Effector memory CD8-positive, alpha-beta T cell (primary cell): ENCODE measurements around the gene HOXB5.

ENCODE experiments used
- ATAC-seq: fragments of 150-1000 bp; cut with Tn5 transposase; replicated peaks from 2 replicates; pipeline ENCODE4 v1.10.0; 2021; ENCODE audit warnings: mild to moderate bottlenecking, moderate library complexity
- DNase-seq, 3 experiments: peaks; one replicate each; pipeline ENCODE4 v3.0.0; 2021
- H3K27ac Mint-ChIP-seq, 2 donors: one replicate each; pipeline ENCODE4 v1.8.0; 2022; ENCODE audit warnings: mild to moderate bottlenecking in 2 of 2, mixed read lengths in 2 of 2, moderate library complexity in 2 of 2
- H3K27me3 Mint-ChIP-seq, 2 donors: one replicate each; pipeline ENCODE4 v1.8.0; 2022; ENCODE audit warnings: mixed read lengths in 2 of 2
- H3K36me3 Mint-ChIP-seq: one replicate; pipeline ENCODE4 v1.8.0; 2022; ENCODE audit warnings: mild to moderate bottlenecking, moderate library complexity, mixed read lengths; ENCODE audit not compliant: insufficient read depth
- H3K4me1 Mint-ChIP-seq, 2 donors: one replicate each; pipeline ENCODE4 v1.8.0; 2022; ENCODE audit warnings: low read depth in 2 of 2, mixed read lengths in 2 of 2
- H3K4me3 Mint-ChIP-seq, 2 donors: one replicate each; pipeline ENCODE4 v1.8.0; 2022; ENCODE audit warnings: mild to moderate bottlenecking in 2 of 2, mixed read lengths in 2 of 2, moderate library complexity in 2 of 2
- H3K9me3 Mint-ChIP-seq, 2 donors: one replicate each; pipeline ENCODE4 v1.8.0; 2022; ENCODE audit warnings: mixed read lengths in 2 of 2

HOXB5 gene

DNA sequence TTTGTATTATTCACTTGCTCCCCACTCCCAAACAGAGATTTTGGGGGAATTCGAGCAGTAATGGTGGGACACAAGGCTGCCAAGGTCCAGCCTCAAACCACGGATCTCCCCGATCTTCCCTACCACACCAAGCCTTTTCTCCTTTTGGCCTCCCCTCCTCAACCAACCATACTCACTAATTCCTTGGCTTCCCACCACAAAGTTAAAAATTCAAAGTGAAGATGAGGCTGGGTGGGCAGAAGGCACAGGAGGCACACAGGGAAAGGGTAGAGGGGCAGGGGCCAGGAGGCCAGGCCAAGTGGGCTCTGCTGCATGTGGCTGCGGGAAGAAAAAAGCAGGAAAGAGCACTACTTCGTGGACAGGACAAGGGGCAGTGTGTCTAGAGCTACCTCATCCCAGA, 30.6 kb downstream of the HOXB5 start:
- H3K27ac Mint-ChIP-seq: no peak overlapping the region
- no peak for ATAC-seq
- no peak for DNase-seq
- peaks cover 4 to 9% of the 10 kb centered on the region in 2 donors for H3K4me1 Mint-ChIP-seq
- no peaks in the 10 kb centered on the region for H3K9me3 Mint-ChIP-seq
- no peaks in the 10 kb centered on the region for H3K36me3 Mint-ChIP-seq
- H3K4me3 Mint-ChIP-seq: no peak overlapping the region
- H3K27me3 Mint-ChIP-seq: no peaks in the 10 kb centered on the region

DNA sequence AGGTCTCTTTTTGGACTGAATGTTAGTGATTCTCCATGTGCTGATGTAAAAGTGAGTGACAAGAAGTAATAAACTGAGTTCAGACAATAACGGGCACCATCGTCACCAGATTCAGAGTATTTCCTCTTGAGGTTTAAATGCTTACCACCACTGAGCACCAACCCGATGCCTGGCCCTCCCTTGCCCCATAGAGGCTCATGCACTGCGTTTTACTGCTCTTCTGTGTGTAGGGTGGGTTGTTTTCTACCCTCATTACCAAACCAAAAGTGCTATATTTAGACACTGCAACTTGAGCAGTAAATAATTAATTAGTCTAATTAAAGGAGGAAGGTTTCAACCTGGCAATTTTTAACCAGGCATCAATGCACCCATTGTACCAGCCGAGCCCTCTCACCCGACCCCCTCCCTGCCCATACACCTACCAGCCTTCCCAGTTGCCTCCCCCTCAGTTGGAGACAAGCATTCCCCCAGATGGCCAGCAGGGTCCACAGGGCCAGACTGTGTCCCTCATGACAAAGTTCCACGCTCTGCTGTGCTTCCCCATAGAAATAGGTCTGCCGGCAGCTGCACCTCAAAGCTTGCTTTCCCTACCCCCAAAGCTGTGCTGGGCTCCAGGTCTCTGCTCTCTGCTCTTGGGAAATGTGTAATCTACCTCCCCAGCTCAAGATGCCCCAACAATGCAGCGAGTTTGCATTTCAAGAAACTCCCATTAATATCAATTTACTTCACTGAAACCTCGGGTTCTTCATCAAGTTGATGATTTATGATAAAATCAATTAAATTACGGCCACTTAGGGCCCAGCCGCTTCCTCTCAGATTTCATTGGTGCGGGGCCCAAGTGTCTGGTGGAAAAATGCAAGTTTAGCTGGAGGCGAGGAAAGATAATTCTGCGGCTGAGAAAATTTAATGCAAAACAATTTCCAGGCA, 31.4 kb downstream of the HOXB5 start:
- H3K27me3 Mint-ChIP-seq: no peaks in the 10 kb centered on the region
- no peaks in the 10 kb centered on the region for H3K36me3 Mint-ChIP-seq
- DNase-seq: no peak
- no peak overlapping the region for H3K27ac Mint-ChIP-seq
- ATAC-seq: peak; percentile 76
- H3K4me3 Mint-ChIP-seq: no peak overlapping the region
- H3K9me3 Mint-ChIP-seq: no peaks in the 10 kb centered on the region
- peaks cover 4 to 9% of the 10 kb centered on the region in 2 donors for H3K4me1 Mint-ChIP-seq

DNA sequence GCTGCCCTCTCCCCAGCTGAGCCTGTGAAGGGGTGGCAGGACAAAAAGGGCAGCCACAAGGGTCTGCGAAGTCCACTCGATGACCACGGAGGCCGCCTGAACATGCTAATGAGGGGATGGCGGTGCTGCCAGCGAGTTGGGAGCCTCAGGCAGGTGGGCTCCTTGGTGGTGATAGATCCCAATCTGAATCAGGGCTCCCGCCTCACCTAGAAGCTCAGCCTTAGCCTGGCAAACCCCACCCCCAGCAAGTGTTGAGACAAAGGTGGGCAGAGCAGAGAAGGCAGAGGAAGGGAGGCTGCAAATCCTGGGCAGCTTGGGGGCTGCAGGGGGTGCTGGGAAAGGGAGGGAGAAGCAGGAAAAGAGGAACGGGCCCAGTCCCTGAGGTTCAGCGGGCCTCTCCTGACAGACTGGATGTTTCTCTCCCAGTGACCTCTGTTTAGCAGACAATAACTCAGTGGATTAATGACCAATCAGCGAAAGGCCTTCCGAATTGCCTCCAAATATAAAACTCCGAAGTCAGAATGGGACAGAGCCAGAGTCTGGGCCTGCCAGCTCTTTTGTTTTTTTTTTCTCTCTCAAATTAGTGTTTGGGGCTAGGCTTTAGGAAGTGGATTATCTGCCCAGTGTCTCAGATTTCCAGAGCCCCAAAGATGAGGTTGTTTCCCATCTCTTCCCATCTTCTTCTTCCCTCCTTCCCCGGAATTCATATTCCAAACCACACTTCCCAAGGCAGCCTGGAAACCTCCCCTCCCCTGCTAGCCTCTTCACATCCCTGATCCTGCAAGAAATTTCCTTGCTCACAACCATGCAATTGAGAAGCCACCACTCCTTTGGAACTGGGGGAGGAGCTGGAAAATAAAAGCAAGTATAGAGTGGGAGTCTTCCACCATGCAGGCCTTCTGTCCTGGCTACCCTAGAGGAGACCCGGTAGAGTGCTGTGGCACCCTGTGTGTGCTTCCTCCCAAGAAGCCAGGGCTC, 33.5 kb downstream of the HOXB5 start:
- H3K4me3 Mint-ChIP-seq: no peak overlapping the region
- ATAC-seq (no peak), DNase-seq (no peak)
- H3K27ac Mint-ChIP-seq: no peak overlapping the region
- H3K4me1 Mint-ChIP-seq: peaks cover 4 to 9% of the 10 kb centered on the region in 2 donors
- H3K27me3 Mint-ChIP-seq: no peaks in the 10 kb centered on the region
- no peaks in the 10 kb centered on the region for H3K9me3 Mint-ChIP-seq
- H3K36me3 Mint-ChIP-seq: no peaks in the 10 kb centered on the region

DNA sequence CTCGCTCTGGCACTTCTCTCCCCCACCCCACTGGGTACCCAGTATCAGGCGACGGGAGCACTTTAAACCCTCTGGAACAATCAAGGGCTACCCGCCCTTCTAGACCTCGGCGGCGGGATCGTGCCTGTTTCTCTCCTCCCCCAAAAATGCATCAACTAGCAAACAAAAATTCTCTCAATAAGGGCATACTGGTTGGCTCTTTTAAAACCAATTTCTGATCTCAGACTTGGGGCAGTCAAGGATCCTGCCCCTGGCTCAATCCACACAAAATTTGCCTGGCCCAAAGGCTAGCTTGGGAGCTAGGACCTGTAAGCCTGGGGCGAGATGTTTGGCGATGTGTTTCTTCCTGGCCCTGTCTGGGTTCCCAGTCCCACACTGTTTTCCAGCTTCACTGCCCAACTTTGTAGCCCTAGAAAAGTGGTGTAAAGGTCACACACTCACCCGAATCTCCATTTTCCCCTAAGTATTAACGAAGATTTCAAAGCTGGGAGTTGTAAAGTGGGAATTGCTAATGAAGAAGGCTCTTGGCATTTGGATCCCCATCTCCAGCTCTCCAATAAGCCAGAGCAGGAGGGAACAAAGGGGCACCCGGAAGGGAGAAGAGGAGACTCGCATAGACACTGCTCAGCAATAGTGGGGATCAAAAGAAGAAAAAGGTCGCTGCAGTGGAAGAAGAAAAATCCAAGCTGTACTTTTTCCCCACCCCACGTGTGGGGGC, 34.3 kb downstream of the HOXB5 start:
- H3K9me3 Mint-ChIP-seq: no peaks in the 10 kb centered on the region
- no peak overlapping the region for H3K27ac Mint-ChIP-seq
- peaks cover under 1% of the 10 kb centered on the region for H3K36me3 Mint-ChIP-seq
- H3K27me3 Mint-ChIP-seq: no peaks in the 10 kb centered on the region
- no peak overlapping the region for H3K4me3 Mint-ChIP-seq
- DNase-seq (no peak), ATAC-seq (no peak)
- peaks cover 4 to 9% of the 10 kb centered on the region in 2 donors for H3K4me1 Mint-ChIP-seq

DNA sequence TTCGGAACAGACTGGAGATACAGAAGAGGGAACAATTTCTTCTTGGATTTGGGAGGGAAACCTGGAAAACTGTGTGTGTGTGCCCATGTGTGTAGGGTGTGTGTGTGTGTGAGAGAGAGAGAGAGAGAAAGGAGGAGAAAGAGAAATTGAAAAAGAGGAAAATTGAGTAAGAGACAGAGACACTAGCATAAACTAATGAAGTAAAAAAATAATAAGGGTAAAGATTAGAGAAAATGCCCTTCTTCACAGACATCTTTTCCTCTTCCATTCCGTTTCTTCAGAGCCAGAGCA, 34.8 kb downstream of the HOXB5 start:
- Mint-ChIP-seq H3K27ac (no peak overlapping the region), H3K9me3 (no peaks in the 10 kb centered on the region), H3K36me3 (peaks cover 3% of the 10 kb centered on the region), H3K4me3 (no peak overlapping the region), H3K27me3 (no peaks in the 10 kb centered on the region), H3K4me1 (peaks cover 4 to 9% of the 10 kb centered on the region in 2 donors)
- DNase-seq: no peak
- ATAC-seq: no peak

DNA sequence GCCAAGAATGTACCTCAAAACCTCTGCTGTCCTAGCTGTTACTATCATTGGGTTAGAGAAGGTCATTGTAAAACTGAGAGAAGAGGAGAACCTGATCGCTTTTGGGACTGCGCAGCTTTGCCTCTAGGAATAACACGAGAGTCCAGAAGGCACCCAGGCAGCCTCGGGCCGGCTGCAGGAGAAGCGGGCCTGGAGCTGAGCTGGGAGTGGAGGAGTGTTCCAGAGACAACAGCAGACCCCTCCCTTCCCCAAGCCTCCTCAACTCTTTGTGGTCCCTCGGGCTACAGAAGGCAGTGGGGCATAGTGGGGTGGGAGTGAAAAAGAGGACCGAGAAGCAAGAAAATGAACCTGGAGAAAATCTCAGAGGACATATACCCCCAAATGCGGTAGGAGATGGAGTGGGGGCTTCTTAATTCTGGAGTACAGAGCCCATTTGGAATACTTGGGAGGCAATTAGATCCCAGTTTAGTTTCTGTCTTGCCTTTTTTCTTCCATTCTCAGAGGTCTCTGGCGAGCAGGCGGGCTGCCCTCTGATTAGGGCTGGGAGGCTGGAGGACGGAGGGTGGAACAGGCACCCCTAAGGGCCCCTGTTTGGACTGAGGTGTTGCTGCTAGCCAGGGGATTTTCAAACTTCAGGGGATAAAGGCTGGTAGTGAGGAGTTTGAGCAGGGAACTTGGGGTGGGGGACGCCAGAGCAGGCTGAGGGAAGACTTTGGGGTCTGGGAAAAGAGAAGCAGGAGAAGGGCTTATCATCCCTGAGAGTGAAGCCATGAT, 35.3 kb downstream of the HOXB5 start:
- Mint-ChIP-seq H3K36me3 (peaks cover 3% of the 10 kb centered on the region), H3K9me3 (no peaks in the 10 kb centered on the region), H3K4me1 (peaks cover 4 to 9% of the 10 kb centered on the region in 2 donors), H3K27me3 (no peaks in the 10 kb centered on the region), H3K27ac (no peak overlapping the region), H3K4me3 (no peak overlapping the region)
- no peak for ATAC-seq
- no peak for DNase-seq

DNA sequence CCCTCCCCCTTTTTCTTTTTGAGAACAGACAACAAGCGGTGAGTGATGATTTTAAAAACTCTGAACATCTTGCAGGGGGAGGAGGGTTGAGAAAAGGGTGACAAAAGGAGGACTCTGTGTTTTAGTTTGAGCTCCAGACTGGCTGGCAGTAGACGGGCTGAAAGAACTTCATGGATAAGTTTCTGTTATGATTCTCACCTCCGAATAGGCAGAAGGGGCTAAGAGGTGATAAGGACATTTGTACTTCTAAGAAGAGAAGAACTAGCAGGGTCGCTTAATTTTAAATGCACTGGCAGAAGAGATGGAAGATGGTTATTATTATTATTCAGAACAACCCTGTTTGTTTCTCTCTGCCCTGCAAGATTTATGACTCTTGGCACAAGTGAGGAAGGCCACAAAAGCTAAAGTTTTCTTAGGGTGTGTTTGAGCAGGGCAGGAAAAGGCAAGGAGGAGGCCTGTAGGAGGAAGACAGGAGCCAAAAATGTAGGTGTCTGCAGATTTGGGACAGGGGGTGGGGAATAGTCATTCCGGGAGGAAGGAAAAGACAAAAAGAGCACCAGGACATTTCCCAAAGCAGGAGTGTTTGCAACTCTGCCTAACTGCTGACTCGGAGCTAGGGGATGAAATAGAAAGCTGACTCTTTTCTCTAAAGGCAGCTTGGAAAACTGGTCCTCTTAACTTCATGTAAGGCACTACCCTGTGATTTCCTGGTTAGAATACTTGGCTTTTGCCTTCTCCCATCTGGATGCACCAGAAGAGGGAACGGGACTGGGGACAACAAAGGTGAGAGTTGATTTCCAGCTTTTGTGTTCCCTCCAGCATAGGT, 36.8 kb downstream of the HOXB5 start:
- no peak overlapping the region for H3K4me3 Mint-ChIP-seq
- no peaks in the 10 kb centered on the region for H3K9me3 Mint-ChIP-seq
- H3K27me3 Mint-ChIP-seq: no peaks in the 10 kb centered on the region
- H3K27ac Mint-ChIP-seq: no peak overlapping the region
- peaks cover 2 to 6% of the 10 kb centered on the region in 2 donors for H3K4me1 Mint-ChIP-seq
- ATAC-seq (no peak), DNase-seq (no peak)
- H3K36me3 Mint-ChIP-seq: peaks cover 3% of the 10 kb centered on the region

DNA sequence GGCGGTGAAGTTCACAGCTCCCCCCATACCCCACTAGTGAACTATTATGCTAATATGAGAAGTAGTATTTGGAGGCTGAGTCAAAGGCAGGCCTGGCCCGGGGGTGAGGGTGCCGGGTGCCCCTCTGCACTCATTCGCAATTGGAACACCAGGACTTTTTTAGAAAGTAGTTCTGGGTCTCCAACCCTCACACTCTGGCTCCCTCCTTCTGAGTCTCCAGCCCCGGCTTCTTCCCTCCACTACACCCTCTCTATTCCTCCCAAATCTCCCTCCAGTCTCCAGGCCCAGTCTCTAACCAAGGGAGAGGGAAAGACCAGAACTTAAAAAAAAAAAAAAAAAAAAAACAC, 37.4 kb downstream of the HOXB5 start:
- no peak overlapping the region for H3K27ac Mint-ChIP-seq
- no peaks in the 10 kb centered on the region for H3K27me3 Mint-ChIP-seq
- H3K9me3 Mint-ChIP-seq: no peaks in the 10 kb centered on the region

DNA sequence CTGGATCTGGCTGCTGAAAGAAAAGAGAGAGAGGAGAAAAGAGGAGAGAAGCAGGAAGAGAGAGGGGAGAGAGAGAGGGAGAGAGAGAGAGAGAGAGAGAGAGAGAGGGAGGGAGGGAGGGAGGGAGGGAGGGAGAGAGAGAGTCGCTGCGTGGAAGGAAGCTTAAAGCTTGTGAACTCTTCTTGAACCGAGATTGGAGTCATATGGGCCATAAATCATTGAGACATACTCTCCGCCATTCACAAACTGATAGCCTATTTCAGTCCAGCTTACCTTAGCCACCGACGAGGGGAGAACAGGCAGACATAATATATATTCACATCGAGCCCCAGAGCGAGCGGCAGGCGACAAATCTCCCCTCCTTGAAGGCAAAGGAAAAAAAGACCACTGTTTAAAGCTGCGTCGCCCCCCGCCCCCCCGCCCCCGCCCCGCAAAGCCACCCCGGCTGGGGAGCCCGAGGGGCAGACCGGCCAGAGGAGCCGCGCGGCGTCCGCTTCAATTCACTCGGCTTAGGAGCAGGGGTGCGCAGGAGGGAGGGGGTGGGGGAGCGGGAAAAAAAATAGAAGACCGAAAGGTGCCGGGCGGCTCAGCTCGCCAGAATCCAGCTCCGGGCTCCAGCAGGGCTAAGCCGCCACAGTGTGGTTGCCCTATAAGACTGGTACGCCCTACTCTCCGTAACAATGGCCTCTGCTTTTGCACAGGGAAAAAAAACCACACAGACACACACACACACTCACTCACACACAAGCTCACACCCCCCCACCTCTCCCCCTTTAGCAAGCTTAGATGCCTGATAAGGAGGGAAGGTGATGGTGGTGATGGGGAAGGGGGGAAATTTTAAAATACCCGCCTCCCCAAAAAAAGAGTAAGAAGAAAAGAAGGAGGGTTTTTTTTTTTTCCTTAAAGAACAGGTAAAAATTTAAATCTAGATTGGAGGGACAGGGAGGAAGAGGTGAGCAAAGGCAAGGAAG, 38.0 kb downstream of the HOXB5 start:
- Mint-ChIP-seq H3K4me1 (no peaks in the 10 kb centered on the region), H3K27me3 (no peaks in the 10 kb centered on the region), H3K4me3 (peak overlapping the region; percentile 0 to 66), H3K36me3 (peaks cover 3% of the 10 kb centered on the region), H3K9me3 (no peaks in the 10 kb centered on the region), H3K27ac (no peak overlapping the region)
- DNase-seq: no peak
- ATAC-seq: peak; percentile 39

More for the DNA sequence above, 37.4 kb downstream of the HOXB5 start:
- DNase-seq (no peak), ATAC-seq (no peak)
- no peak overlapping the region for H3K4me3 Mint-ChIP-seq
- peaks cover 3% of the 10 kb centered on the region for H3K36me3 Mint-ChIP-seq
- peaks cover 0 to under 1% of the 10 kb centered on the region in 2 donors for H3K4me1 Mint-ChIP-seq

DNA sequence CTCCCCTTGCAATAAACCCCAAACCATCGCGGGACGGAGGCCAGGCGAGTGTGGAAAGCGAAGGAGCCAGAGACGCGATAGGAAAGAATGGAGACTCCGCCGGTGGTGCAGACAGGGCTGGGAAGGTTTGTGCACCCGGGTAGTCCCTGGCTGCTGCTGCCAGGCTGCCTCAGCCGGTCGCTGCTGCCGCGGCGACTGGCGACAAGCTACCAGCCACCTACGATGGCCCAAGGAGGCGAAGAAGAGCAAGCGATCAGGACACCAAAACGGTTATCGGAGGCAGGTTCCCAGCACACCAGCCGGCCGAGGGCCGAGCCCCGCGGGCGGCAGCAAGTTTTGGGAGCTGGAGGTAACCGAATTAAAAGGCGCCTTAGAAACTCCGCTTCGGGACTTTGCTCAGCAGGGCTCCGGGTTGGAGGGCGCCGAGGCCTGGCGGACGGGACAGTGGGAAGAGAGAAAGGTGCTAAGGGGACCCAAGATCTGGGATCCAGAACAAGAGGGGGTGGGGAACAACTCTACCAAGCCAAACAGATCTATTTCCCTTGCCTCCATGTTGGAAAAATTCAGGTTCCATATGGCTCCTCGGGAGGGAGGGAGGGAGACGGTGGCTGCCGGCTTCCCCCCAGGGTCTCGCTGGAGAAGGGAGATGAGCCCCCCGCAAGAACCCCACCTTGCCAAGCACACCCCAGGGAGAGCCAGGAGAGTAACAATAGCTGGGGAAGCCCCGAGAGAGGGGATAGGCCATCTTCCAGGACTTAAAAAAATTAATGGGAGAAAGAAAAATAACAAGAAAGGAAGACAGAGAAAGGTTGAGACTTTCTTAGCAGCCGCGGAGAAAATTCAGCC, 38.9 kb downstream of the HOXB5 start:
- Mint-ChIP-seq H3K9me3 (no peaks in the 10 kb centered on the region), H3K27me3 (no peaks in the 10 kb centered on the region), H3K4me1 (no peaks in the 10 kb centered on the region), H3K4me3 (peak overlapping the region; percentile 0 to 66), H3K27ac (no peak overlapping the region), H3K36me3 (peaks cover 3% of the 10 kb centered on the region)
- no peak for DNase-seq
- no peak for ATAC-seq

DNA sequence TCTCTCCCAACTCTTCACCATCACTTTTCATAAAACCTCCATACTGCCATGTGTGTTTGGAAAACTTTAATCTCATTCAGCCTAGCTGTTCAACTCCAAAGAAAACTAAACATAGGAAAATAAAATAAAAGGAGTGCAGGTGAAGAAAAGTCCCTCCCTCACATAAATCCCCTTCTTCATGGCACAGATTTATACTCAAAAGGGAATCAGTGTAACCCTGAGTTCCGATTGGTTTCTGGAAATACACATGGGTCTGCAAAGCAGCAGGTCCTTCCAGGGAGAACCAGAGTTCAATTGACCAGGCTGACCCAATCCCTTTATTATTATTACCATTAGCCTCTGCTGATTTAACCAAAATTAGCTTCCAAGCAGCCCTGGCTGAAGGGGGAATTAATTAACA, 39.8 kb downstream of the HOXB5 start:
- H3K4me1 Mint-ChIP-seq: no peaks in the 10 kb centered on the region
- no peak for ATAC-seq
- H3K4me3 Mint-ChIP-seq: no peak overlapping the region
- no peak overlapping the region for H3K27ac Mint-ChIP-seq
- H3K9me3 Mint-ChIP-seq: no peaks in the 10 kb centered on the region
- no peaks in the 10 kb centered on the region for H3K27me3 Mint-ChIP-seq
- DNase-seq: no peak
- H3K36me3 Mint-ChIP-seq: peaks cover 3% of the 10 kb centered on the region
